ENCODE data around the gene PPARD.

Gene PPARD

DNA sequence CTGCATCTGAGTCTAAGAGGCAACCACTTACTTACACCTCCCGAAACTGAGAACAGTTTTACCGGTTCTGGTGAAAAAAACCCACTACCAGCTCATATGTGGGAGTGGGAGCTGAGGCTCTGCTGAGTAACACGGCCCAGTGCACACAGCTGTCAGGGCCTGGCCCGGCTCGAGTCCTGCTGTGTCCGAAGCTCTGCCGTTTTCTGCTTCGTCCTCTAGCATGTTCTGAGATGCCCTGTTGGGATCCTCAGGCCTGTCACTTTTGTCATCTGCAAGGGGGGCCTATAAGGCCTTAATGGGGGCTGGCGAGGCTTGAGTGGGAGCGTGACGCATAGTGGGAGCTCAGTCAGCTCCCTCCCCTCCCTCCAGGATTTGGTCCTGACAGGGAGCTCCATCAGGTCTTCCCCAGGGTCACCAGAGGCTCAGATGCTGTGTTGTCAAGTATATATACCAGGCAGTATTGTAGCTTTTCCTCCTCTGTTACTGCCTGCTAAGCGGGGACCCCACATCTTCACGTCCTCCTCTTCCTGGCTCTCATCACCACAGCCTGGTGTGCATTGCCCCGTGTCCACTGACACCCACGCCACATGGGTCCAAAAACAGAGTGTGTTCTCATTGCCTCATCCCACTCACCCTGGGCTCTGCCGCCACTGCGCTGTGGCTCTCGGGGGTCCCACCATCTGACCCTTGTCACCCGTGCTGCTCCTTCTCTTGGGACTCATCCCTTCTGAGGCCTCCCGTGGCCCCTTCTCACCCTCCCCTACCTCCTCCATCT lies 64.5 kb downstream of the PPARD start:
- Histone ChIP-seq H3K79me2 (ENCODE audit: low read length) (no peaks in the 10 kb centered on the region), H4K20me1 (ENCODE audit: insufficient read depth, low read length) (no peaks in the 10 kb centered on the region)

DNA sequence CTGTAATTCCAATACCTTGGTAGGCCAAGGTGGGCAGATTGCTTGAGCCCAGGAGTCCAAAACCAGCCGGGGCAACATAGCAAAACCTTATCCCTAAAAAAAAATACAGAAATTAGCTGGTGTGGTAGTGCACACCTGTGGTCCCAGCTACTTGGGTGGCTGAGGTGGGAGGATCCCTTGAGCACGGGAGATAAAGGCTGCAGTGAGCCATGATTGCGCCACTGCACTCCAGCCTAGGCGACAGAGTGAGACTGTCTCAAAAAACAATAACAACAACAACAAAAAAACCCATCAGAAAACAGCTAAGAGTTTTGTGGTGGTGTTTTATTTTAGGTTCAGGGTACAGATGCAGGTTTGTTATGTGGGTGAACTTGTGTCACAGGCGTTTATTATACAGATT lies 66.9 kb downstream of the PPARD start:
- TF ChIP-seq, protein P1, sequence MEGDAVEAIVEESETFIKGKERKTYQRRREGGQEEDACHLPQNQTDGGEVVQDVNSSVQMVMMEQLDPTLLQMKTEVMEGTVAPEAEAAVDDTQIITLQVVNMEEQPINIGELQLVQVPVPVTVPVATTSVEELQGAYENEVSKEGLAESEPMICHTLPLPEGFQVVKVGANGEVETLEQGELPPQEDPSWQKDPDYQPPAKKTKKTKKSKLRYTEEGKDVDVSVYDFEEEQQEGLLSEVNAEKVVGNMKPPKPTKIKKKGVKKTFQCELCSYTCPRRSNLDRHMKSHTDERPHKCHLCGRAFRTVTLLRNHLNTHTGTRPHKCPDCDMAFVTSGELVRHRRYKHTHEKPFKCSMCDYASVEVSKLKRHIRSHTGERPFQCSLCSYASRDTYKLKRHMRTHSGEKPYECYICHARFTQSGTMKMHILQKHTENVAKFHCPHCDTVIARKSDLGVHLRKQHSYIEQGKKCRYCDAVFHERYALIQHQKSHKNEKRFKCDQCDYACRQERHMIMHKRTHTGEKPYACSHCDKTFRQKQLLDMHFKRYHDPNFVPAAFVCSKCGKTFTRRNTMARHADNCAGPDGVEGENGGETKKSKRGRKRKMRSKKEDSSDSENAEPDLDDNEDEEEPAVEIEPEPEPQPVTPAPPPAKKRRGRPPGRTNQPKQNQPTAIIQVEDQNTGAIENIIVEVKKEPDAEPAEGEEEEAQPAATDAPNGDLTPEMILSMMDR (IDR thresholded peaks at IDR 0.05; ENCODE audit: low read depth, low read length) = no peak
- no peak for TF ChIP-seq EZH2phosphoT487 (IDR thresholded peaks at IDR 0.05; ENCODE audit: low read depth)
- Histone ChIP-seq H3K4me1 (ENCODE audit: low read length) (0 out of 2 replicates have a peak, but pooled peaks cover 3% of the 10 kb centered on the region), H4K20me1 (ENCODE audit: insufficient read depth, low read length) (no peaks in the 10 kb centered on the region)

More for the DNA sequence above, 64.5 kb downstream of the PPARD start:
- Histone ChIP-seq H3K36me3 (replicated peaks; ENCODE audit: low read depth, low read length) (no peaks in the 10 kb centered on the region), H3K4me3 (ENCODE audit: low read length) (no peak overlapping the region), H3K27ac (ENCODE audit: low read length) (no peak overlapping the region), H3K9ac (ENCODE audit: low read length) (no peak overlapping the region), H3K4me2 (ENCODE audit: low read length) (no peak overlapping the region), H2AFZ (ENCODE audit: low read depth, low read length) (no peak overlapping the region), H3K9me3 (ENCODE audit: insufficient read depth, low read length) (no peaks in the 10 kb centered on the region), H3K4me1 (ENCODE audit: low read length) (0 out of 2 replicates have a peak, but pooled peaks cover 3% of the 10 kb centered on the region), H3K27me3 (ENCODE audit: low read depth, low read length) (no peaks in the 10 kb centered on the region)
- TF ChIP-seq EZH2phosphoT487 (IDR thresholded peaks at IDR 0.05; ENCODE audit: low read depth) = no peak
- TF ChIP-seq, protein P1 (IDR thresholded peaks at IDR 0.05; ENCODE audit: low read depth, low read length) = no peak

DNA sequence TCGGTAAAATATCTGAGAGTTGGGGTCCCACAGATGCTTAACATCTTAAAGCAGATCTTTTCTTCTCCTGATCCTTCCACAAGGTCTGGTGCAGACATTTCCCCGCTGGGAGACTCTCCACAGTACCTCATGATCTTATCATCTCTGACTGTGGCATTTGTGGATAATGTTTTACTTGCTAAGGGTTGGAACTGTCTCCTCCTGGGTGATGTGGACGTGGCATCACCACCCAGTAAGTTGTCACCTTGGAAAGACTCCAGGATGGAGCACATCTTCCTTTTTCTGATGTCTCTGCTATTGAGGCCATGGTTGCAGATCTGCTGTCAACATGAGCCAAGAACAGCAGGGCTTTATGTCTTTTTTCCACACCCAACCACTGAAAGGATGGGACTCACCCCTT lies 67.8 kb downstream of the PPARD start:
- no peaks in the 10 kb centered on the region for H3K79me2 ChIP-seq (ENCODE audit: low read length)
- 0 out of 2 replicates have a peak, but pooled peaks cover 3% of the 10 kb centered on the region for H3K4me1 ChIP-seq (ENCODE audit: low read length)
- no peaks in the 10 kb centered on the region for H3K9me3 ChIP-seq (ENCODE audit: insufficient read depth, low read length)
- H2AFZ ChIP-seq (ENCODE audit: low read depth, low read length) = no peak overlapping the region
- no peak overlapping the region for H3K4me2 ChIP-seq (ENCODE audit: low read length)
- H3K27ac ChIP-seq (ENCODE audit: low read length) = no peak overlapping the region
- TF ChIP-seq, protein P1 (IDR thresholded peaks at IDR 0.05; ENCODE audit: low read depth, low read length) = no peak
- TF ChIP-seq EZH2phosphoT487 (IDR thresholded peaks at IDR 0.05; ENCODE audit: low read depth) = no peak
- no peak overlapping the region for H3K9ac ChIP-seq (ENCODE audit: low read length)
- H3K27me3 ChIP-seq (ENCODE audit: low read depth, low read length) = no peaks in the 10 kb centered on the region
- no peaks in the 10 kb centered on the region for H4K20me1 ChIP-seq (ENCODE audit: insufficient read depth, low read length)
- no peaks in the 10 kb centered on the region for H3K36me3 ChIP-seq (replicated peaks; ENCODE audit: low read depth, low read length)
- H3K4me3 ChIP-seq (ENCODE audit: low read length) = no peak overlapping the region

More for the DNA sequence above, 66.9 kb downstream of the PPARD start:
- H3K79me2 ChIP-seq (ENCODE audit: low read length) = no peaks in the 10 kb centered on the region
- H3K27me3 ChIP-seq (ENCODE audit: low read depth, low read length) = no peaks in the 10 kb centered on the region
- H3K4me2 ChIP-seq (ENCODE audit: low read length) = no peak overlapping the region
- no peaks in the 10 kb centered on the region for H3K36me3 ChIP-seq (replicated peaks; ENCODE audit: low read depth, low read length)
- H3K9ac ChIP-seq (ENCODE audit: low read length) = no peak overlapping the region
- H3K9me3 ChIP-seq (ENCODE audit: insufficient read depth, low read length) = no peaks in the 10 kb centered on the region
- no peak overlapping the region for H3K4me3 ChIP-seq (ENCODE audit: low read length)
- no peak overlapping the region for H2AFZ ChIP-seq (ENCODE audit: low read depth, low read length)
- H3K27ac ChIP-seq (ENCODE audit: low read length) = no peak overlapping the region

DNA sequence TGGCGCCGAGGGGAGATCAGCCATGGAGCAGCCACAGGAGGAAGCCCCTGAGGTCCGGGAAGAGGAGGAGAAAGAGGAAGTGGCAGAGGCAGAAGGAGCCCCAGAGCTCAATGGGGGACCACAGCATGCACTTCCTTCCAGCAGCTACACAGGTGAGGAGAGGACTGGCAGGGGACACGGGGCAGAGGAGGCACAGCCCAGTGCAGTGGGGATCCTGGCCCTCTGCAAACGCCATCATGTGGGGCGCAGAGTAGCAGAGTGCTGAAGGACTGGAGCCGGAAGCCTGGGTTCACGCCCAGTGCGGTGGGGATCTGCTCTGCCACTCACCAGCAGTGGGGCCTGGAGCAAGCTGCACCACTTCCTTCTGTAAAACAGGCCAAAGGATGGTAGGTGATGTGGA lies 68.7 kb downstream of the PPARD start:
- no peak overlapping the region for H3K27ac ChIP-seq (ENCODE audit: low read length)
- H3K36me3 ChIP-seq (replicated peaks; ENCODE audit: low read depth, low read length) = no peaks in the 10 kb centered on the region
- 0 out of 2 replicates have a peak, but pooled peaks cover 3% of the 10 kb centered on the region for H3K4me1 ChIP-seq (ENCODE audit: low read length)
- no peak for TF ChIP-seq EZH2phosphoT487 (IDR thresholded peaks at IDR 0.05; ENCODE audit: low read depth)
- TF ChIP-seq, protein P1 (IDR thresholded peaks at IDR 0.05; ENCODE audit: low read depth, low read length) = no peak
- no peaks in the 10 kb centered on the region for H3K9me3 ChIP-seq (ENCODE audit: insufficient read depth, low read length)
- no peak overlapping the region for H2AFZ ChIP-seq (ENCODE audit: low read depth, low read length)
- no peaks in the 10 kb centered on the region for H3K27me3 ChIP-seq (ENCODE audit: low read depth, low read length)
- no peak overlapping the region for H3K9ac ChIP-seq (ENCODE audit: low read length)
- no peak overlapping the region for H3K4me3 ChIP-seq (ENCODE audit: low read length)
- no peak overlapping the region for H3K4me2 ChIP-seq (ENCODE audit: low read length)
- no peaks in the 10 kb centered on the region for H4K20me1 ChIP-seq (ENCODE audit: insufficient read depth, low read length)
- H3K79me2 ChIP-seq (ENCODE audit: low read length) = no peaks in the 10 kb centered on the region
